Activated CD4-positive, alpha-beta T cell treated with anti-CD3 and anti-CD28 coated beads, Interleukin-2, amount 50 U/mL, for 16 hours (primary cell): Measurements from ENCODE around the gene MAD1L1.

Source experiments
- DNase-seq: peaks from one replicate; pipeline ENCODE4 v3.0.0-alpha.2; 2020

The MAD1L1 gene

GRCh38 chr7:1785839-1786238 is 446.9 kb downstream of the MAD1L1 start:
- DNase-seq: no peak

- DNase-seq: no peak
Observed at GRCh38 chr7:1781369-1781768, 451.4 kb downstream of the MAD1L1 start.

- no peak for DNase-seq
Observed at GRCh38 chr7:1779445-1779844, 453.3 kb downstream of the MAD1L1 start.

GRCh38 chr7:1777122-1777521 is 455.6 kb downstream of the MAD1L1 start:
- DNase-seq: no peak

- no peak for DNase-seq
Observed at GRCh38 chr7:1775389-1775788, 457.4 kb downstream of the MAD1L1 start.

GRCh38 chr7:1770331-1770730 is 462.4 kb downstream of the MAD1L1 start:
- DNase-seq: no peak

GRCh38 chr7:1769286-1770200 is 463.2 kb downstream of the MAD1L1 start:
- DNase-seq: no peak

GRCh38 chr7:1768832-1769231 is 463.9 kb downstream of the MAD1L1 start:
- DNase-seq: no peak

- DNase-seq: no peak
Observed at GRCh38 chr7:1767524-1767923, 465.2 kb downstream of the MAD1L1 start.
